HepG2 (cell line): ENCODE results near the gene CDH12. TPM values are rescaled to one million over a fixed set of nuclear protein-coding genes. Genes with fewer than 3 reads are reported as not detected.

Experiments used
- ATAC-seq: fragments of 200-7000 bp; cut with Tn5 transposase; 3 replicates; pipeline ENCODE4 v1.9.1; 2020; ENCODE audit warnings: mild to moderate bottlenecking, moderate library complexity
- BruUV-seq: library from RNA; stranded (reverse); fragments of 400-500 nt; replicated peaks from 2 replicates; lab custom pipeline; 2021; lab: Mats Ljungman, UMichigan
- CTCF ChIA-PET: fragments of 300-600 bp; formaldehyde crosslinking; extraction: SDS; loops from one replicate; lab custom pipeline; 2021; ENCODE audit warnings: low total read pairs, inconsistent platforms, low intra/inter-chr PET ratio; lab: Yijun Ruan, JAX
- POLR2A ChIA-PET: fragments of 350-600 bp; sonication (Branson Sonifier 250); formaldehyde crosslinking; loops from one replicate; lab custom pipeline; 2020; ENCODE audit warnings: antibody characterized with exemption, inconsistent platforms; lab: Yijun Ruan, JAX
- DNase-seq: peaks from one replicate; pipeline ENCODE4 v3.0.0-alpha.2; 2015; ENCODE audit warnings: low spot score
- FAIRE-seq: peaks from 3 replicates; lab custom pipeline; 2011; peaks lifted over from hg19 to GRCh38; lab: Jason Lieb, UNC
- H2AFZ ChIP-seq: one replicate; pipeline ENCODE4 v1.6.1; 2011; ENCODE audit warnings: low read length, inconsistent platforms
- H3K27ac ChIP-seq: fragments of 300-600 bp; 3 replicates; pipeline ENCODE4 v1.8.0; 2011; ENCODE audit warnings: mixed run types, mild to moderate bottlenecking, mixed read lengths, low read length, inconsistent platforms; ENCODE audit not compliant: insufficient read depth; ENCODE audit errors: extremely low read length
- H3K27me3 ChIP-seq, 2 experiments: fragments of 200-600 bp in 1 of 2; 2 replicates in 1 of 2; 3 replicates in 1 of 2; pipeline versions ENCODE4 v1.6.0 to v1.8.0; 2011; ENCODE audit warnings: low read length in 2 of 2, mild to moderate bottlenecking in 2 of 2, moderate library complexity in 2 of 2, inconsistent platforms in 1 of 2; ENCODE audit not compliant: insufficient read depth in 2 of 2, control insufficient read depth in 1 of 2
- H3K36me3 ChIP-seq, 2 experiments: fragments of 200-600 bp in 1 of 2; replicated peaks in 1 of 2; 2 replicates in 1 of 2; 3 replicates in 1 of 2; pipeline versions ENCODE4 v1.5.1 to v1.8.0; 2011; ENCODE audit warnings: low read length in 2 of 2, inconsistent platforms in 1 of 2; ENCODE audit not compliant: insufficient read depth in 2 of 2, control insufficient read depth in 1 of 2
- H3K4me1 ChIP-seq: 2 replicates; pipeline ENCODE4 v1.5.1; 2012; ENCODE audit warnings: low read length, inconsistent platforms; ENCODE audit not compliant: insufficient read depth
- H3K4me2 ChIP-seq: 2 replicates; pipeline ENCODE4 v1.6.0; 2011; ENCODE audit warnings: low read depth, low read length, inconsistent platforms
- H3K4me3 ChIP-seq, 3 experiments: fragments of 200-600 bp in 1 of 3; sonication (generic), shearing (Covaris generic) in 1 of 3; replicated peaks in 1 of 3; 2 replicates each; pipeline ENCODE4 v1.5.1; 2011 to 2016; ENCODE audit warnings: low read length in 3 of 3, inconsistent platforms in 2 of 3, low read depth in 2 of 3, mild to moderate bottlenecking in 2 of 3, control low read depth in 1 of 3, mixed read lengths in 1 of 3; ENCODE audit not compliant: insufficient read depth in 1 of 3
- H3K79me2 ChIP-seq: one replicate; pipeline ENCODE4 v1.6.1; 2011; ENCODE audit warnings: low read length, inconsistent platforms; ENCODE audit not compliant: insufficient read depth
- H3K9ac ChIP-seq: 2 replicates; pipeline ENCODE4 v1.6.0; 2011; ENCODE audit warnings: mild to moderate bottlenecking, low read depth, low read length, inconsistent platforms; ENCODE audit not compliant: insufficient read depth
- H3K9me3 ChIP-seq: 2 replicates; pipeline ENCODE4 v1.5.1; 2012; ENCODE audit warnings: mild to moderate bottlenecking, low read length
- H4K20me1 ChIP-seq: 2 replicates; pipeline ENCODE4 v1.6.0; 2011; ENCODE audit warnings: inconsistent platforms, mild to moderate bottlenecking, low read length, moderate library complexity; ENCODE audit not compliant: insufficient read depth
- HBP1 ChIP-seq: IDR thresholded peaks from 2 replicates; pipeline ENCODE4 v1.6.1; 2016; ENCODE audit warnings: low read depth, control low read depth
- PCBP2 ChIP-seq: fragments of 200-400 bp; formaldehyde crosslinking; optimal IDR thresholded peaks from 2 replicates; pipeline ENCODE3; 2018; ENCODE audit warnings: low read length, low read depth; ENCODE audit not compliant: poor library complexity, severe bottlenecking
- RFX3 ChIP-seq: IDR thresholded peaks from 2 replicates; pipeline ENCODE4 v1.6.1; 2016; ENCODE audit warnings: missing biosample characterization, missing genetic modification reagents
- SMAD9 ChIP-seq: sonication (generic); formaldehyde crosslinking; IDR thresholded peaks from 2 replicates; pipeline ENCODE4 v1.5.1; 2020; ENCODE audit warnings: mild to moderate bottlenecking, missing genetic modification reagents
- SP1 ChIP-seq, 2 experiments: fragments of 450-650 bp in 1 of 2; sonication (generic) in 1 of 2; formaldehyde crosslinking in 1 of 2; IDR thresholded peaks; 2 replicates each; pipeline versions ENCODE4 v1.4.0 to v1.6.1; 2016 to 2020; ENCODE audit warnings: missing genetic modification reagents in 1 of 2
- ZNF10 ChIP-seq: sonication (generic); formaldehyde crosslinking; IDR thresholded peaks from 2 replicates; pipeline ENCODE4 v1.4.0; 2020; ENCODE audit warnings: mild to moderate bottlenecking, low read depth, missing genetic modification reagents, borderline replicate concordance
- ZNF484 ChIP-seq: sonication (generic); formaldehyde crosslinking; IDR thresholded peaks from 2 replicates; pipeline ENCODE4 v1.5.1; 2020; ENCODE audit warnings: mild to moderate bottlenecking, low read depth, missing genetic modification reagents, borderline replicate concordance
- ZNF512 ChIP-seq: sonication (generic); formaldehyde crosslinking; IDR thresholded peaks from 2 replicates; pipeline ENCODE4 v1.4.0; 2020; ENCODE audit warnings: mild to moderate bottlenecking, missing genetic modification reagents
- WGBS: methylation state at CpG from one replicate; pipeline ENCODE4 v1.1.6; 2017; ENCODE audit warnings: low lambda C conversion rate; 5-methylcytosine and 5-hydroxymethylcytosine counted together
- in situ Hi-C: cut with HindIII; loops from 2 replicates; pipeline ENCODE4 v1.10.0; 2017; ENCODE audit warnings: low pct_unique_long_range_greater_than_20kb; ENCODE audit not compliant: extremely low pct_ligation_motif_present
- intact Hi-C: fragments of 100-400 bp; cut with micrococcal nuclease; formaldehyde crosslinking; loops from one replicate; pipeline ENCODE4 v1.10.0; 2022; ENCODE audit not compliant: unreplicated experiment
- polyA plus RNA-seq, 8 experiments: library from polyadenylated mRNA; depleted of rRNA in 3 of 8; stranded (reverse) in 7 of 8; unstranded in 1 of 8; fragments of >200 nt; fragmentation: Illumina TruSeq in 4 of 8; extraction: Trizol in 4 of 8; gene quantifications; 2 replicates each; pipeline versions ENCODE4 v1.2.1 to v1.2.3, GENCODE V29; 2011 to 2016; ENCODE audit warnings: low read depth in 4 of 8, missing spikeins in 1 of 8, mixed read lengths in 1 of 8; ENCODE audit not compliant: insufficient read depth in 1 of 8
- total RNA-seq, 5 experiments: library from RNA; depleted of rRNA; stranded (reverse); fragments of >200 nt; fragmentation: Illumina TruSeq; extraction: Trizol; gene quantifications; 2 replicates each; pipeline ENCODE4 v1.2.3, GENCODE V29; 2016; ENCODE audit warnings: low read depth in 1 of 5
- TF ChIP-seq, protein P1 (sequence below): IDR thresholded peaks from 2 replicates; pipeline ENCODE4 v1.6.1; 2012; ENCODE audit warnings: low read depth, low read length, improper control_type of control experiment

Gene CDH12
- total and polyA plus RNA-seq, 2 of the 13 experiments (the other 11 are each of a cell fraction or from before 2014, with no cell fraction given): not detected

DNA sequence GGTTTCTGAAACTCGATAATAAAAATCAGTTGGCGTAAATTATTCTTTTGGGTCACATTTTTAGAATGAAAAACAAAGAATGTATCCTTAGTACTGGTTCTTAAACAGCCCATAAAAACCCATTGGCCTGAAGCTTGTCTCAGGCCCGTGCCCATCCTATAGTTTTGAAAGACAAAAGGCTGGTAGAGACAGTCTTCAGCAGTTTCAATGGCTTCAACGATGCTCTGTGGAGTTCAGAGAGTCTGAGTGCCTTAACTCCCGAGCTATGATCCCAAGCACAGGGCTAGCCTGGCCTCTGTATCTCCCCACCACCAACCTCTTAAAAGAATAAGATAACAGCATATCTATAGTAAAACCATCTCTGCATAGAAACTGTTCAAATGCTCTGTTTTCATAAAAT is 595.0 kb downstream of the CDH12 start:
- WGBS: 3% methylated on average over 5 of the region's 5 CpGs
- no peak for DNase-seq
- no peak overlapping the region for H3K9ac ChIP-seq
- no peaks in the 10 kb centered on the region for H3K4me1 ChIP-seq
- CTCF ChIA-PET: no interaction called here
- no TSS peak for BruUV-seq
- no peaks in the 10 kb centered on the region for H4K20me1 ChIP-seq
- H3K4me3 ChIP-seq: no peak overlapping the region
- no peak for FAIRE-seq
- no peaks in the 10 kb centered on the region for H3K9me3 ChIP-seq
- intact Hi-C loops: no loop called here
- no peak overlapping the region for H3K4me2 ChIP-seq
- in situ Hi-C loops: no loop called here
- TF ChIP-seq, protein P1, sequence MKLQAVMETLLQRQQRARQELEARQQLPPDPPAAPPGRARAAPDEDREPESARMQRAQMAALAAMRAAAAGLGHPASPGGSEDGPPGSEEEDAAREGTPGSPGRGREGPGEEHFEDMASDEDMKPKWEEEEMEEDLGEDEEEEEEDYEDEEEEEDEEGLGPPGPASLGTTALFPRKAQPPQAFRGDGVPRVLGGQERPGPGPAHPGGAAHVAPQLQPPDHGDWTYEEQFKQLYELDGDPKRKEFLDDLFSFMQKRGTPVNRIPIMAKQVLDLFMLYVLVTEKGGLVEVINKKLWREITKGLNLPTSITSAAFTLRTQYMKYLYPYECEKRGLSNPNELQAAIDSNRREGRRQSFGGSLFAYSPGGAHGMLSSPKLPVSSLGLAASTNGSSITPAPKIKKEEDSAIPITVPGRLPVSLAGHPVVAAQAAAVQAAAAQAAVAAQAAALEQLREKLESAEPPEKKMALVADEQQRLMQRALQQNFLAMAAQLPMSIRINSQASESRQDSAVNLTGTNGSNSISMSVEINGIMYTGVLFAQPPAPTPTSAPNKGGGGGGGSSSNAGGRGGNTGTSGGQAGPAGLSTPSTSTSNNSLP: no peak
- TF ChIP-seq SMAD9 (CRISPR knock-in tag) (no peak), ZNF10 (CRISPR knock-in tag) (no peak), ZNF484 (CRISPR knock-in tag) (no peak), ZNF512 (CRISPR knock-in tag) (no peak), PCBP2 (no peak), RFX3 (no peak), SP1 (IDR thresholded peaks at IDR 0.05) (no peak), SP1 (CRISPR knock-in tag; IDR thresholded peaks at IDR 0.05) (no peak), HBP1 (CRISPR knock-in tag) (no peak)
- TF ChIP-seq, all 625 proteins: peak for 0
- no peaks in the 10 kb centered on the region for H3K36me3 ChIP-seq
- H3K27me3 ChIP-seq: no peaks in the 10 kb centered on the region
- H2AFZ ChIP-seq: no peak overlapping the region
- no peak overlapping the region for H3K27ac ChIP-seq
- no peak for ATAC-seq
- POLR2A ChIA-PET: no interaction called here
- no peaks in the 10 kb centered on the region for H3K79me2 ChIP-seq
